ENCODE measurements around the gene OR5AR1. TPM values are rescaled to one million over a fixed set of nuclear protein-coding genes. Genes with fewer than 3 reads are reported as not detected.

The OR5AR1 gene
- total and polyA plus RNA-seq, 2 of the 13 experiments (the other 11 are each of a cell fraction or from before 2014, with no cell fraction given) = not detected

DNA sequence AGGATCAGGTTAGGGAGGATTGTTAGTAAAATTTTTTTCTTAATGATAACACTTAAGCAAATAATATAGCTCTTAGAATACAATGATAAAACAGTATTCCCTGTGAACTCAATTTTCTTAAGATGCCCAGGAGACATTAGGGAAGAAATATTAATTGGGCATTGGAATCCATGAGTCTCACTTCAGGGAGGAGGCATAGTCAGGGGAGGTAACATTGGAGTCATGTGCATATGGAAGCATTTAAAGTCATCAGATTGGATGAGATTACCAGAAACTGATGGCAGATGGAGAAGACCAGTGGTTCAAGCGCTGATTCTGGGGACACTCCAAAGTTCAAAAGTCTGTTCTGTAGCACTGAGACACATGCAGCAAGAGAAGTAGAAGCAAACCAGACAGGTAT lies 35.3 kb downstream of the OR5AR1 start, which contains the start of gene OR9G1:
TSS of gene OR9G1 (plus strand) at position 301 of the 400 bp plus-strand sequence. CDS start 1,293 bp downstream, outside the sequence.
- Histone ChIP-seq H3K79me2 (ENCODE audit: insufficient read depth, low read length) (no peaks in the 10 kb centered on the region), H4K20me1 (ENCODE audit: insufficient read depth, low read length) (no peaks in the 10 kb centered on the region), H3K4me1 (ENCODE audit: insufficient read depth, low read length) (no peaks in the 10 kb centered on the region), H3K27ac (ENCODE audit: extremely low read length, insufficient read depth, low read length) (no peak within 1 kb of the TSS), H3K4me3 (replicated peaks in 1 of 3; ENCODE audit: insufficient read depth in 1 of 3, low read depth in 2 of 3, low read length in 3 of 3) (no peak within 1 kb of the TSS), H3K36me3 (replicated peaks in 1 of 2; ENCODE audit: control insufficient read depth in 1 of 2, insufficient read depth in 2 of 2, low read length in 2 of 2) (no peaks in the 10 kb centered on the region), H3K4me2 (ENCODE audit: low read depth, low read length) (no peak within 1 kb of the TSS), H2AFZ (ENCODE audit: low read length) (no peak within 1 kb of the TSS), H3K9ac (ENCODE audit: insufficient read depth, low read depth, low read length) (no peak within 1 kb of the TSS), H3K27me3 (ENCODE audit: control insufficient read depth in 1 of 2, insufficient read depth in 2 of 2, low read length in 2 of 2) (no peaks in the 10 kb centered on the region), H3K9me3 (ENCODE audit: low read length) (no peaks in the 10 kb centered on the region)
- no peak for FAIRE-seq
- DNase-seq (ENCODE audit: low spot score) = no peak
- WGBS (ENCODE audit: low lambda C conversion rate) = 0% methylated on average over 1 of the region's 1 CpG
- intact Hi-C loops (cut with micrococcal nuclease; ENCODE audit: unreplicated experiment) = no loop called here
- no TSS peak for BruUV-seq (replicated peaks)
- ATAC-seq = no peak
- ChIA-PET POLR2A (no interaction called here), CTCF (ENCODE audit: low intra/inter-chr PET ratio, low total read pairs) (no interaction called here)
- TF ChIP-seq ZNF552 (CRISPR knock-in tag; IDR thresholded peaks at IDR 0.05; ENCODE audit: borderline replicate concordance) (no peak), SSRP1 (CRISPR knock-in tag; IDR thresholded peaks at IDR 0.05) (no peak), ZNF768 (CRISPR knock-in tag; IDR thresholded peaks at IDR 0.05) (no peak), PAX8 (CRISPR knock-in tag; IDR thresholded peaks at IDR 0.05; ENCODE audit: borderline replicate concordance) (no peak), KIAA2018 (CRISPR knock-in tag; IDR thresholded peaks at IDR 0.05; ENCODE audit: borderline replicate concordance) (no peak), ATF1 (CRISPR knock-in tag; IDR thresholded peaks at IDR 0.05) (no peak), HNF4G (IDR thresholded peaks at IDR 0.05; ENCODE audit: borderline replicate concordance, low read depth, low read length) (no peak), HNF4G (CRISPR knock-in tag; IDR thresholded peaks at IDR 0.05; ENCODE audit: borderline replicate concordance, low read depth) (no peak), KLF6 (CRISPR knock-in tag; IDR thresholded peaks at IDR 0.05) (no peak), RFXANK (CRISPR knock-in tag; IDR thresholded peaks at IDR 0.05) (no peak), ZBTB3 (CRISPR knock-in tag; IDR thresholded peaks at IDR 0.05; ENCODE audit: borderline replicate concordance, low read depth) (no peak), NCOA1 (CRISPR knock-in tag; IDR thresholded peaks at IDR 0.05) (no peak), ZNF761 (CRISPR knock-in tag; conservative IDR thresholded peaks at IDR 0.05) (no peak)
- TF ChIP-seq, protein P1, sequence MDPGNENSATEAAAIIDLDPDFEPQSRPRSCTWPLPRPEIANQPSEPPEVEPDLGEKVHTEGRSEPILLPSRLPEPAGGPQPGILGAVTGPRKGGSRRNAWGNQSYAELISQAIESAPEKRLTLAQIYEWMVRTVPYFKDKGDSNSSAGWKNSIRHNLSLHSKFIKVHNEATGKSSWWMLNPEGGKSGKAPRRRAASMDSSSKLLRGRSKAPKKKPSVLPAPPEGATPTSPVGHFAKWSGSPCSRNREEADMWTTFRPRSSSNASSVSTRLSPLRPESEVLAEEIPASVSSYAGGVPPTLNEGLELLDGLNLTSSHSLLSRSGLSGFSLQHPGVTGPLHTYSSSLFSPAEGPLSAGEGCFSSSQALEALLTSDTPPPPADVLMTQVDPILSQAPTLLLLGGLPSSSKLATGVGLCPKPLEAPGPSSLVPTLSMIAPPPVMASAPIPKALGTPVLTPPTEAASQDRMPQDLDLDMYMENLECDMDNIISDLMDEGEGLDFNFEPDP (CRISPR knock-in tag; conservative IDR thresholded peaks at IDR 0.05) = no peak
- in situ Hi-C loops (cut with HindIII; ENCODE audit: extremely low pct_ligation_motif_present, low pct_unique_long_range_greater_than_20kb) = no loop called here
